UCSD-AML1 (cell line): ENCODE measurements around the gene VAMP5.

ENCODE experiments used
- DNase-seq: peaks from one replicate; lab custom pipeline; 2025; ENCODE audit not compliant: unreplicated experiment; lab: John Stamatoyannopoulos, UW

The VAMP5 gene

DNA sequence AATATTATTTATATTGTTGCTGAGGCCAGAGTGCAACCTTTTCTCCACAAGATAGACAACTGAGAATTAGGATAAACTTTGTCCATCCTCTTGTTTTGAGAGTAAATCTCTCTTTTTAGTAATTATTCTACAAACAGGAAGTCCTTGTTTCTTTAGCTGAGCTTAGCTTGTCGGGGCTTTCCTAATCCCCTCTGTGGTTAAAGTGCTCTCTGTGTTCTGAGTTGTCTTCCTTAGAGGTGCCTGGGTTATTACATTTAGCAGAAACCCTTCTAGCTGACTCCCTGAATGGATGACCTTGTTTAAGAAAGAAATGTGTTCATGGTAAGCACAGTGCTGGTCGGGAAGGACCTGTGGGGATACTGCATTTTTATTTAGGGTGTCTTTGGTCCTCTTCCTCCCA lies 44.4 kb downstream of the VAMP5 start:
- no peak for DNase-seq

- DNase-seq, result no peak
These were observed 47.1 kb downstream of the VAMP5 start for GRCh38 chr2:85631316-85631715.

DNA sequence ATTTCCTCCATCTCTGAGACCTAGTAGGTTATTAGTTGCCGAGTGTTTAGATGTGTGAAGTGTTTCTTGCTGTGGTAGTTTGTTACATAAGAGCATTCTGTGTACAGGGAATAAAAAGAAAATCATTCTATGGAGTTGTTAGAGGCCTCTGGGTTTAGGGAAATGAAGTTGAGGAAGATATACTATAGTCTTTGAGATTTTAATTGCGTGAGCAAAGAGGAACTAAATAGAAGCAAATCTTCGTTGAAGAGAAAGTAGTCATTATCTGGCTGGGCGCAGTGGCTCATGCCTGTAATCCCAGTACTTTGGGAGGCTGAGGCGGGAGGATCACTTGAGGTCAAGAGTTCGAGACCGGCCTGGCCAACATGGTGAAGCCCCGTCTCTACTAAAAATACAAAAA lies 50.8 kb downstream of the VAMP5 start:
- DNase-seq, result no peak

GRCh38 chr2:85635636-85636035 lies 51.4 kb downstream of the VAMP5 start:
- no peak for DNase-seq

GRCh38 chr2:85642725-85643124 lies 58.5 kb downstream of the VAMP5 start:
- DNase-seq, result no peak
